ENCODE measurements around the gene ADH7.
"Not testable (repeated sequence)": the region's sequence is repeated elsewhere in the genome, so short reads cannot be mapped to it uniquely, and the experiment has no call there.

Gene ADH7

DNA sequence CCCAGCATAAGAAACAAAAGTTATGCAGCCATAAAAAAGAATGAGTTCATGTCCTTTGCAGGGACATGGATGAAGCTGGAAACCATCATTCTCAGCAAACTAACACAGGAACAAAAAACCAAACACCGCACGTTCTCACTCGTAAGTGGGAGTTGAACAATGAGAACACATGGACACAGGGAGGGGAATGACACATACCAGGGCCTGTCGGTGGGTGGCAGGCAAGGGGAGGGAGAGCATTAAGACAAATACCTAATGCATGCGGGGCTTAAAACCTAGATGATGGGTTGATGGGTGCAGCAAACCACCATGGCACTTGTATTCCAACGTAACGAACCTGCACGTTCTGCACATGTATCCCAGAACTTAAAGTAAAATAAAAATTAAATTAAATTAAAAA lies 19.4 kb downstream of the ADH7 start:
- not testable (repeated sequence) for DNase-seq (ENCODE audit: low read depth)

DNA sequence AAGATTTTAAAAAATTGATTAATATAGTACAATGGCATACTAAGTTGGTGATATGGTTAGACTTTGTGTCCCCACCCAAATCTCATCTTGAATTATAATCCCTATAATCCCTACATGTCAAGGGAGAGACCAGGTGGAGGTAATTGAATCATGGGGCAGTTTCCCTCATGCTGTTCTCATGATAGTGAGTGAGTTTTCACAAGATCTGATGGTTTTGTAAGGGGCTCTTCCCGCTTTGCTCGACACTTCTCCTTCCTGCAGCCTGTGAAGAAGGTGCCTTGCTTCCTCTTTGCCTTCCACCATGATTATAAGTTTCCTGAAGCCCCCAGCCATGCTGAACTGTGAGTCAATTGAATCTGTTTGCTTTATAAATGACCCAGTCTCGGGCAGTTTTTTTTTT lies 20.2 kb downstream of the ADH7 start:
- DNase-seq (ENCODE audit: low read depth): not testable (repeated sequence)

DNA sequence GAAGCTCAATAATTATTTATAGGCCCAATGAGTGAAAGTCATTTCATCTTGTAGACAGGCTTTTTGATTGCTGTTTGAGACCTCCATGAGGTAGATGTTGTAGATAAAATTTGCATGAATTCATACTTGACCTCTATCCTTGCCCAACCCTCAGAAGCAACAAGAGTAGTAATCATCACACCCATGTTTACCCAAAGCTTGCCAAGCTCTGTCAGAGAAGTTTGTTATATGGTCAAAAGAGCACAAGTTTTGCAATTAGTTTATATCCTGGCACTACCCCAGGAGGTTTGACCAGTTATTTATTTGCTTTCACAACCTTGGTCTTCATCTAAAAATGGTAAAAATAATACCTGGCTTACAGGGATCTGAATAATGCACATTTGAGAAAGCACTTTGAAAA lies 20.7 kb downstream of the ADH7 start:
- DNase-seq (ENCODE audit: low read depth): no peak

DNA sequence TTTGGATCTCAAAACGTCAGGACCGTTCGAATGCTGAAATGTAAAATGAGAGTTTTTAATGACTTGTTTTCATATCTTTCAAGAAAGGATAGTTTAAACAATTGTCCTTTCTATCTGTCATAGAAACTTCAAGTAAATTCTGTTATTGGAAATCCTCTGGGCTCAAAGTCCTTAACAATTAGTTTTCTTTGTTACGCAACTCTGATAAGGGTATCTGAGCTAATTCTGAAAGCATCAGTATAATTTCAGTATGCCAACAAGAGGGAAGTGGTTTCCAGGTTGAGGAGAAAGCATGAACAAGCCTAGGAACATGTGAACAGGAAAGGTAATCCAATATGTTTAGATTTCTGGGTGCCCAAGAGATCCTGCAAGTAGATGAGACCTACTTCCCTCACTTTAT lies 22.0 kb downstream of the ADH7 start:
- DNase-seq (ENCODE audit: low read depth): no peak

DNA sequence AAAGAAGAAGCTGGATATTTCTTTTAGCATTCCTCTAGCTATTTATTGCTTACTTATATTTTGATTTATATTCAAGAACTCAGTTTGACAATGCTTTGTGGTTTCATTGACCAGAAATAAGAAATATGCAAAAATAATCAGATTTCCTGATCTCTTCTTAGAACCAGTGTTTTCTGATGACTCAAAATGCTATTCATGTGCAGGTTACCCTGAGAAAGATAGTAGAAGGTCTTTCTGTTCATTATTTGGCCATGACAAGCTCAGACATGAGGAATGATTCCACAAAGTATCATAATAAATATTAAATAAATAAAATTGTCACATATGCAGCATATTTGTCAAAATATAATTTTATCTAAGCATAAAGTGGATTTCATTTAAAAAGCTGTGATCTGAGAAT lies 24.1 kb downstream of the ADH7 start:
- DNase-seq (ENCODE audit: low read depth): no peak

DNA sequence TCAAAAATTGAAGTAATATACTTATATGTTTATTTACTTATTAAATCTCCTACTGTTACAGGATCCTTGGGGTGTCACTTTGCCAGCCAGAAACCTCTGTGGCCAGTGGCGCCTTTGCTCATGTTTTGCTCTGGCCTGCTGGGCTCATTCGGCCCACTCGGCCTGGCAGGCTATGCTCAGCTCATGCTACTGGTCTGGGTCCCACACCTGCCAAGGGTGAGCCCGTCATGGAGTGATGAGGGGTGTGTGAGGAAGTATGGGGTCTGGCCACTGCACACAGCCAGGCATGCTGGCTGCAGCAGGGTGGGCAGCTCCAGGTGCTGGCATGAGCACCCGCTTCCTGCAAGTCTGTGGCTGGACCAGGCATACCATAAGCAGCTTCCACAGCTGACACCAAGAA lies 25.1 kb downstream of the ADH7 start:
- no peak for DNase-seq (ENCODE audit: low read depth)

DNA sequence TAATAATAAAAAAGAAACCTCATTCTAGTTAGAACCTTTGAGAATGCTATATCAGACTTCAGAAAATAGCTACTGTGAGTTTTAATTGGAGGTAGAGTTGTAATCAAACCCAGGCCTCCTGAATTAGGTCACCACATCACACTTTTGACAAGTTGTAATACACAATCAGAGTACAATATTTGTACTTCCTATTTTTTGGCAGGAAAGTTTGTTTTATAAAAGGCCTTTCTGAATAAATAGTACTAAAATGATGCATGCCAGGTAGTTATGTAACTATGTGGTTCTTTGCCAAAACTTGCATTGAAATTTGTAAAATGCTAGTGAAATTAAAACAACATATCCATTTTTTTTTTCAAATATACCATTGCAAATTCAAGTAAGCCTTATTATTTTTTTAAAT lies 26.8 kb downstream of the ADH7 start:
- DNase-seq (ENCODE audit: low read depth): no peak

DNA sequence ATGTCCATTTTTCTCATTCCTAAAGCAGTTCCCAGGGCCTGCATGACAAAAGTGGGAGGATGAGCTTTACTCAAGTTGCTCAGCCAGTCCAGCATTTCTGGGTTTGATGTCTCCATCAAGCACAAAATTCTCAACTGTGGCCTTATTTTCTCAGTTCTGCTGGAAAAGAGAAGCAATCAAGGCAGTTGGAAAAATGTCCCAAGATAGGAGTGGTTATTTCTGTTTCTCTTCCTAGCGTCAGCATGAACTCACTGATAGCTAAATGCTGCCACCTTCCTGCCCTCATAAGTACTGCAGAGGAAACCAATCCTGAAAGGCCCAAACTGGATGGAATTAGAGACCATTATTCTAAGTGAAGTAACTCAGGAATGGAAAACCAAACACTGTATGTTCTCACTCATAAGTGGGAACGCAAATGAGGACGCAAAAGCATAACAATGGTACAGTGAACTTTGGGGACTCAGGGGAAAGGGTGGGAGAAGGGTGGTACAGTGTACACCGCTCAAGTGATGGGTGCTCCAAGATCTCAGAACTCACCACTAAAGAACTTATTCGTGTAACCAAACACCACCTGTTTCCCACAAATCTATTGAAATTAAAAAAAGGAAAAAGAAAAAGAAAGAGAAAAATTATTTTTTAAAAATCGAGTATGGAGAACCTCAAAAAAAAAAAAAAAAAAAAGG lies 29.6 kb downstream of the ADH7 start:
- peak; percentile 37 for DNase-seq (ENCODE audit: low read depth)

DNA sequence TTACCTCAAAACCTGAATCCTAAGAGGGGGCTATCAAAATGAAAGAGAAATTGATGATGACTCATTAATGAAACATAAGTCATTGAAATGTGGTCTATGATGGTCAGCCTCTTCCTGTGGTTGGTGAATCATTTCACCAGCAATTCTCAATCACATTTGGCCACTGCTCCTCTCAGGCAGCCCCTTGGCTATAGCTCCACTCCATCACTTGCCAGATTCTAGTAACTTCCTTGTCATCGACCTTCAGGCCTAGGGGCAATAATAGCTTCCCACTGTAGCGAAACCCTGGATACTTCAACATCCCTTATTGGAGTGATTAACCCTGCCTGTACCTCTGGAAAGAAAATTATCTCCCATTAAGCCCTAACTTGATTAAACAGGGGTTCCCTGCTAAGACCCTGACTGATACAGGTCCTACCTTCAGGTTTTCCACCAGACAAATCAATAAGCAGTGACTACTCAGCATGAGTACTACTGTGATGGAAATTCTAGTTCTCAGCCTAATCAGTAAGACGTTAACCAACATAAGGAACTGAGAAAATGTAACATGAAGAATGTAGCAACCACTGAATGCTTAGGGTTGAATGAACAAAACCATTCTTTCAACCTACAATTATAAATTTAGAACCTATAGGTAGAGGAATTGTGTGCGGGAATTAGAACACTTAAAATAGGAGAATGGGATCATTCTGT lies 30.4 kb downstream of the ADH7 start:
- DNase-seq (ENCODE audit: low read depth): no peak

DNA sequence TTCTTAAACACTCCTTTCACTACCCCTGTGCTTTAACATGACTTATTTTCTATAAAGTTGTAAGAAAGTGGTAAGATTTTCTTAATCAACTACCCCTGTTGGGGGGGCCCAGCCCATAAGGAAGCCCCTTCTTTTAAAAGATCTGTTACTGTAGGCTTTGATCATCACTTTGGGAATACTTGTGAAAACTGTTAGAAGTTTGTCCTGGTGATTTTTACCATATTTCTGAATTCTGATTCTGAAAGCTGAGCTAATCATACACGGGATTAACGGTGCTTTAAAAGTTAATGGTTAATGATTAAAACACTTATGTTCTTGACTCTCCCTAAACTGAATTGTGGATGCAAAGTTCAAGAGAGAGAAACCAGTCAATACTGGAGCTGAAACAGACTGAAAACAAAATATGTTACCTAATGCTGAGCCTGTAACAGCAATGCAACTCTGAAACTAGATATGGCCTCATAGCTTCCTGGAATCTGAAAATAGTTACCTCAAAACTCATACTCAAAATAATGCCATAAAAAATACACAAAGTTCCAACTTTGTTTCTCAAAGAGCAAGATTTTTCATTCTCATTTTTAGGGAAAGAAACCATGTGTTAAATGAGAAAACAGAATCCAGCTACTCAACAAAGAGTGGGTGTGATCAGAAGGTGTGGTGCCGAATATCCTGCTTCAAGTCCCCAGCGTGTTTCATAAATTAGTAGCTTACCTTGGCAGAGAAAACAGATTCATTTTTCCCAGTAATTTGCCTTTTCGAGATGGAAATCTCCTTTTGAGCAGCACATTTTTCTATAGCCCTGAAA lies 31.6 kb downstream of the ADH7 start:
- no peak for DNase-seq (ENCODE audit: low read depth)

DNA sequence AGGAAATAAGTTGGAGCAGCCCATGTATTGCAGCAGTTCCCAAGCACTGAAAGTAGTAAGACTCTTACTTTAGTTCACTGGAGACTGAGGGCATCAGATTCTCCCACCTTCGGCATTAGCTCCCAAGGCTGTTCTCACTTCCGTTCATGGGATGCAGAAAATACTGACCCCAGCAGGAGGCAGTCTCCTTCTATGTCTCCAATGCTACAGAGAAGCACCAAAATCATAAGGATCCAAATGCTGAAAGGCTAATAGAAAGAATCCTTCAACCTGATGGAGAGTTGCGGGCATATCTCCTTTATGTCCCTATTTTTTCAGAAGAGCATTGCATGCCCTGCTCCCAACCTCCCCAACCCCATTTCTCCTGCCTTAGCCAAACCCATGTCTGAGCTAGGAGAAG lies 32.4 kb downstream of the ADH7 start:
- DNase-seq (ENCODE audit: low read depth): no peak

DNA sequence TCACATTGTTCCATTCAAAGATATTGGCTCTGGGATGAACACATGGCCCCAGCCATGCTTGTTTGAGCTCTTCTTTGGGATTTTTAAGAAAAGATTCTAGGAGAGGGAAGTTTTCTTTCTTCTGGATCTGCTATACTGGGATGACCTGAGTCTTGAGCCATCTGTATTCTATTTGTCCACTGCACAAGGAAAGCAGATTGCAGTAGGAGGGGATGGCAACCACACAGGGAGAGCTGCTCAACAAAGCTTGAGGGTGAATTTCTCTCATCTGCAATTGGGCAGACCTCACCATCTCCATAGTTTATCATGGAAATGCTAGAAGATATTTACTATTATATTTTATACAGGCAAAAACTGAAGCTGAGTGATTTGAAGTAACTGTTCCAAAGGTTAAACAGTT lies 34.3 kb downstream of the ADH7 start:
- no peak for DNase-seq (ENCODE audit: low read depth)

DNA sequence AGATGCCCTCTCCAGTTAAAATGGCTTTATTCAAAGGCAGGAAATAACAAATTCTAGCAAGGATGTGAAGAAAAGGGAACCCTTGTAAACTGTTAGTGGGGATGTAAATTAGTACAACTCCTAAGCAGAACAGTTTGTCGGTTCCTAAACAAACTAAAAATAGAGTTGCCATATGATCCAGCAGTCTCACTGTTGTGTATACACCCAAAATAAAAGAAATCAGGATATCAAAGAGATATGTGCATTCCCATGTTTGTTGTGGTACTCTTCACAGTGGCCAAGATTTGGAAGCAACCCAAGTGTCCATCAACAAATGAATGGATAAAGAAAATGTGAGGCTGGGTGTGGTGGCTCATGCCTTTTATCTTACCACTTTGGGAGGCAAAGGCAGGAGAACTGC lies 36.1 kb downstream of the ADH7 start:
- DNase-seq (ENCODE audit: low read depth): no peak

DNA sequence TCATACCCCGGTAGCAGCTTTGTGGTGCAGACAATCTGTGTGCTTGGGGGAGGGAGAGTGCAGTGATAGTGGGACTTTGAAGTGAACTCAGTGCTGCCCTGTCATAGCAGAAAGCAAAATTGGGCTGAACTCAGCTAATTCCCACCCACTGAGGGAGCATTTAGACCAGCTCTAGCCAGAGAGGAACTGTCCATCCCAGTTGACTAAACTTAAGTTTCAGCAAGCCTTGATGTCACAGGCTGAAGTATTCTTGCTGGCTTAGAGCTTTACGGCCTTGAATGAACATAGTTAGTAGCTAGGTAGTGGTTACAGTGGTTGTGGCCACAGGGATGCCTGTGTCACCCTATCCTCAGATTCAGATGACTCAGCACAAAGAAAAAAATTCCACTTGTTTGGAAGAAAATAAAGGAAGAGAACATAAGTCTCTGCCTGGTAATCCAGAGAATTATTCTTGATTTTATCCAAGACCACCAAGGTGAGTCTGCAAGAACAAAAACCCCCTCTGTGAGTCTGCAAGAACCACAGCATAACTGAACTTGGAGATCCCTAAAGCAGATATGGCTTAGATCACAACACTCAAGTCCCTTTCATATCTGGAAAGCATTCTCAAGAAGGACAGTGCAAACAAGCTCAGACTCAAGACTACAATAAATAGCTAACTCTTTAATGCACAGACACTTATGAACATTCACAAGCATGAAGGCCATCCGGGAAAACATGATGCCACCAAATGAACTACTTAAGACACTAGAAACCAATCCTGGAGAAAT lies 39.4 kb downstream of the ADH7 start:
- DNase-seq (ENCODE audit: low read depth): no peak

DNA sequence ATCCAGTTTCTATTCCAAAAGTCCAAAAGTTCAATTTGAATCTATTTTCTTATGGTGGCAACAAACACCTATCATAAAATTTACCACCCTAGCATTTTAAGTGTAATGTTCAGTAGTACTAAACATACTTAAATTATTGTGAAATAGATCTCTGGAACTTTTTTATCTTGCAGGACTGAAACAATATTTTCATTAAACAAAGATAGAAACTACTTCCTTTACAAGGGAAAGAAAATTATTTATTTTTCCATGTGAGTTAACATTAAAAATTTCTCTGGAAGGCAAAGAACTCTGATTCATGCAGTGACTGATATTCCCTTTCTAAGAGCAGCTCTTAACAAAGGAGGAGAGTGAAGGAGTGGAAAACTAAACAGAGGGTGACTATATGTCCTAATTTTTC lies 40.2 kb downstream of the ADH7 start:
- no peak for DNase-seq (ENCODE audit: low read depth)

DNA sequence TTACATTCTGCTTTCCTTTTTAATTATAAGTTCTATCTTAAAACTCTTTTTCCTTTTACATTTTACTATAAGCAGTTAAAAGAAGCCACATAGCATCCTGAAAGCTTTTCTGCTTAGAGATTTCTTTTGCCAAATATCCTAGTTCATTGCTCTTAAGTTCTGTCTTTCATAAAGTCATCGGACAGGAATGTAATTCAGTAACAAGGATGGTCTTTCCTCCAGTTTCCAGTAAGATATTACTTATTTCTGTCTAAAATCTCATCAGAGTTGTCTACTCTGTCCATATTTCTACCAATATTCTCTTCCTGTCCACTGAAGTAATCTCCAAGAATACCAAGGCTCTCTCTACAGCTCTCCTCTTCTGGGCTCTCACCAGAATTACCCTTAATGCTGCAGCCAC lies 45.1 kb downstream of the ADH7 start:
- DNase-seq (ENCODE audit: low read depth): no peak

DNA sequence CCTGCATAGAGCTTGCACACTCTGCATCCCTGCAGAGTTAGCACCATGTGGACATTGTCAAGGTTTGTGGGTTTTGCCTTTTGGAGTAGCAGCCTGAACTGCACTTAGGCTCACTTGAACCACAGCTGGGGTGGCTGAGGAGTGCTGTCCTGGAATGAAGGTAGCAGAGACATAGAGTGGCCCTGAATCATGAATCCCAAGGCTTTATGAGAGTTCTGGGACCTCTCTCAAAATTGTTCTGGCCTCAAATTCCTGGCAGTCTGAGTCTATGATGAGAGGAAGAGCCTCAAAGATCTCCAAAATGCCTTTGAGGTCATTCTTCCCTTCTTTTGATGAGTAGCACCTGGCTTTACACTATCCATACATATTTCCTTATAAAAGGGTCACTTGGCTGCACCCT lies 45.5 kb downstream of the ADH7 start:
- no peak for DNase-seq (ENCODE audit: low read depth)

DNA sequence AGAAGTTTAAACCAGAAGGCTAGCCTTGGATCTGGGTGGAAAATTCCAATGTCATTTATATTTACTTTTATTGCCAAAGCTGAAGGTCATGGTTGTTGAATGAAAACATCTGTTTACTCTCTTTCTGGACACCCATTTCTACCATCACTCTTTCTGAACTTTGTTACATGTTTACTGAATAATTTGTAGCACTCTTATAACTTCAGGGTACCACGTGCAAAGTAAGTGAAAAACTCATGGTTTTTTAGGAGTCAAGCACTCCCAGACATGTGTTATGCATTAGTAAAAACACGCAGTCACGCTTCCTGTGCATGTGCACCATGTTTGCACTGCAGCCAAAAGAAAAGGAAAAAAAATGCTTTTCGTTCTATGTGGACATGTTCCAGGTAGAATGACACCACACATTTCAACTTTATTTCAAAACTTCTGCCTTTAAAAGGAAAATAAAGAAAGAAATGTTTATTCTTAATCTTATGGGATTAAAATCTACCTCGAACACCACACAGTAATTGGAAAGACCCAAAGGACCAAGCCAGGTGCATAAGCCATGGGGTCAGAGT lies 51.2 kb downstream of the ADH7 start:
- no peak for DNase-seq (ENCODE audit: low read depth)

DNA sequence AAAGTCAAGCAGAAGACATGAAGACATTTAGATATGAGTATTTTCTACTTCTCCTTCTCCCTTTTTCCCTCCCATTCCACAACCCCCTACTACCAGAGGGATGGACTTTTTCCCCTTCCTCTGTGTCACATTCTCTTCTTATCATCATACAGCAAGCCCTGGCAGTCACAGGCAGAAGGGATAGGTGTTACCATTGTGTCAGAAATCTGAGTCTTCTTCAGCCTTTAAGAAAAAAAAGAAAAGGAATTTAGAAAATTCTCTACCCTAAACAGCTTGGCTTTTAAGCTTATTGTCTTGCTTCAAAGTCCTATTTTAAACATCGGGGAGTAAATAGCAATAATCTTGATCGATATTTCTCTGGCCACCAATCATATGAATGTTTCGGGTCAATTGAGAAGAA lies 51.7 kb downstream of the ADH7 start:
- no peak for DNase-seq (ENCODE audit: low read depth)

DNA sequence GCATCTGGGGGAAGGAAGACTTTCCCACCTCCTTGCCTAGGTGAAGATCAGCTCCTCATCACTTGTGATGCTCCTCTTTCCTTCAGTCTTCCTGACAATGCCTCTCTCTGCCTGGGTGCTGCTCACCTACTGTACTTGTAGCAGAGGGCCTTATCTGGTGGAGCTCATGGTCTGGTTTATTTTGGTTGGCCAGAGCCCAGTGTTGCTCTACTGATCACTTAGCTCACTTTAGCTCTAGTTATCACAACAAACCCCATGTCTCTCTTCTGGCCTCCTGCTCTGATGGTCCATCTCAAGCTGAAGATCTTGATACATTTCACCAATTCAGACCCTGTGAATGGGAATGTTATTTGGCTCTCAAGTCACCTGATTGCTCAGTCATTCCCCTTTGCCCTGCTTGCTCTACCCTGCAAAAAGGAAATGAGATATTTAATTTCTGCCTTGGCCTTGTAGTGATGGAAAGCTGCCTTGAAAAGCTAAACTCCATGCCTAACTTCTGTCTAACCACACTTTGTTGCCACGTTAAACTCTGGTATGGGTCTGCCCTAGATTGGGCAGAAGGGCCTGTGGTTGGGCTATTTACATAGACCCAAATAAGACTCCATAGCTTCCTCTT lies 52.3 kb downstream of the ADH7 start:
- no peak for DNase-seq (ENCODE audit: low read depth)

DNA sequence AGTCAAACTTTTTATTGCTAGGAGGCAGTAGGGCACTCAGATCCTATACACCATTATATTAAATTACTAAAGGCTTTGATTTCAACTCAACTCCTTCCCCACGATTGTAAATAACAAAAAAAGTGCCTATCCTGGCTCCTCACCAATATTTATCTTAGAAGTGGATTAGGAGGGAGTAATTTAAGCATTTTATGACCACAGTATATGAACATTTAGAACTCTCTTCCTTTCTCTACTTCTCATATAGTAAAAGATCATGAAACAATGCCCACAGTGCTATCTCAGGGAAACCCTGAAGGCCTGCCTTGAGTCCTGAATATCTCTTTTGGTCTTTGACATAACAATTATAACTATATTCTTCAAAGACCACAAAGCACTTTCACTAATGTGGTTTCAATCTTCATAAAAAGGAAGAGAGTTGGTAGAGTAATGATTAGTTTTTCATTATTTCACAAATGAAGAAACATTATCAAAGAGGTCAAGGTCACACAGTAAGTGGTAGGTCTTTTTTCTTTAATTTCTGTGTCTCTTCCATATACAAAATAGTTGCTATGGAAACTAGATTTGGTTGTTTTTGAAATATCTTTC lies 53.5 kb downstream of the ADH7 start:
- DNase-seq (ENCODE audit: low read depth): no peak
